GM23338 (cell line): ENCODE results near the gene BTBD16. TPM values are rescaled to one million over a fixed set of nuclear protein-coding genes. Genes with fewer than 3 reads are reported as not detected.

Experiments
- ATAC-seq: fragments of 200-7000 bp; cut with Tn5 transposase; 3 replicates; pipeline ENCODE4 v1.9.1; 2020
- DNase-seq: peaks from one replicate; pipeline ENCODE4 v3.0.0-alpha.2; 2015; ENCODE audit warnings: low spot score
- H2AFZ ChIP-seq: fragments of 200-600 bp; sonication (generic); 2 replicates; pipeline ENCODE4 v1.8.0; 2016; ENCODE audit warnings: antibody characterized with exemption, mild to moderate bottlenecking, moderate library complexity
- H3F3A ChIP-seq: fragments of 200-600 bp; sonication (generic); replicated peaks from 2 replicates; pipeline ENCODE4 v1.8.0; 2017; ENCODE audit warnings: antibody characterized with exemption, mixed run types, low read depth
- H3K27ac ChIP-seq: fragments of 200-600 bp; sonication (generic); 2 replicates; pipeline ENCODE4 v1.6.1; 2016; ENCODE audit warnings: low read depth
- H3K27me3 ChIP-seq: fragments of 200-600 bp; sonication (generic); 2 replicates; pipeline ENCODE4 v1.8.0; 2016; ENCODE audit warnings: mild to moderate bottlenecking, mixed run types, moderate library complexity; ENCODE audit not compliant: insufficient read depth
- H3K36me3 ChIP-seq: fragments of 200-600 bp; sonication (generic); 2 replicates; pipeline ENCODE4 v1.8.0; 2016; ENCODE audit warnings: mild to moderate bottlenecking; ENCODE audit not compliant: insufficient read depth
- H3K4me1 ChIP-seq: fragments of 200-600 bp; sonication (generic); 2 replicates; pipeline ENCODE4 v1.8.0; 2016; ENCODE audit warnings: mild to moderate bottlenecking, moderate library complexity; ENCODE audit not compliant: insufficient read depth
- H3K4me2 ChIP-seq: fragments of 200-600 bp; sonication (generic); 2 replicates; pipeline ENCODE4 v1.7.1; 2017; ENCODE audit warnings: mixed run types
- H3K4me3 ChIP-seq: fragments of 200-600 bp; sonication (generic); 2 replicates; pipeline ENCODE4 v1.6.1; 2016; ENCODE audit warnings: mixed run types
- H3K79me2 ChIP-seq: fragments of 200-600 bp; sonication (generic); replicated peaks from 2 replicates; pipeline ENCODE4 v1.8.0; 2017; ENCODE audit warnings: mild to moderate bottlenecking; ENCODE audit not compliant: insufficient read depth
- H3K9me2 ChIP-seq: fragments of 200-600 bp; sonication (generic); 2 replicates; pipeline ENCODE4 v1.8.0; 2017; ENCODE audit not compliant: insufficient read depth
- H4K20me1 ChIP-seq: fragments of 200-600 bp; sonication (generic); replicated peaks from 2 replicates; pipeline ENCODE4 v1.8.0; 2017; ENCODE audit warnings: mild to moderate bottlenecking; ENCODE audit not compliant: insufficient read depth
- H3K27ac Mint-ChIP-seq: 2 replicates; pipeline ENCODE4 v1.8.0; 2020; ENCODE audit warnings: inconsistent platforms, mild to moderate bottlenecking, moderate library complexity, mixed read lengths
- H3K27me3 Mint-ChIP-seq: 3 replicates; pipeline ENCODE4 v1.8.0; 2022; ENCODE audit warnings: low read depth, mild to moderate bottlenecking, moderate library complexity, mixed read lengths, inconsistent platforms; ENCODE audit not compliant: insufficient read depth, poor library complexity
- H3K36me3 Mint-ChIP-seq: 3 replicates; pipeline ENCODE4 v1.8.0; 2021; ENCODE audit warnings: low read depth, mild to moderate bottlenecking, inconsistent platforms, moderate library complexity, mixed read lengths
- H3K4me1 Mint-ChIP-seq: 3 replicates; pipeline ENCODE4 v1.8.0; 2020; ENCODE audit warnings: mild to moderate bottlenecking, inconsistent platforms, mixed read lengths
- H3K4me3 Mint-ChIP-seq: 3 replicates; pipeline ENCODE4 v1.8.0; 2021; ENCODE audit warnings: moderate library complexity, mild to moderate bottlenecking, inconsistent platforms, mixed read lengths
- H3K9me3 Mint-ChIP-seq: 3 replicates; pipeline ENCODE4 v1.8.0; 2020; ENCODE audit warnings: moderate library complexity, mild to moderate bottlenecking, inconsistent platforms, mixed read lengths
- CREB1 ChIP-seq: fragments of 250-450 bp; sonication (Bioruptor Pico); IDR thresholded peaks from 2 replicates; pipeline ENCODE4 v1.5.0; 2020; ENCODE audit warnings: low read depth, mild to moderate bottlenecking, moderate library complexity
- CTCF ChIP-seq, 2 experiments: fragments of 200-600 bp in 1 of 2; sonication (generic) in 1 of 2; conservative IDR thresholded peaks; 2 replicates each; pipeline versions ENCODE4 v1.5.1 to v1.6.1; 2016 to 2017; ENCODE audit warnings: antibody characterized with exemption in 2 of 2, low read depth in 2 of 2, mild to moderate bottlenecking in 2 of 2, moderate library complexity in 1 of 2
- EZH2 ChIP-seq: fragments of 200-600 bp; sonication (generic); IDR thresholded peaks from one replicate; pipeline ENCODE4 v1.8.0; 2017; ENCODE audit warnings: antibody characterized with exemption, mild to moderate bottlenecking, low read depth; ENCODE audit not compliant: unreplicated experiment
- POLR2AphosphoS5 ChIP-seq: IDR thresholded peaks from 2 replicates; pipeline ENCODE4 v1.6.1; 2016; ENCODE audit warnings: antibody characterized with exemption, low read depth
- REST ChIP-seq: IDR thresholded peaks from one replicate; pipeline ENCODE4 v1.6.1; 2018; ENCODE audit warnings: antibody characterized with exemption; ENCODE audit not compliant: unreplicated experiment
- STAT1 ChIP-seq: IDR thresholded peaks from one replicate; pipeline ENCODE4 v1.6.1; 2016; ENCODE audit warnings: antibody characterized with exemption; ENCODE audit not compliant: unreplicated experiment
- ZNF331 ChIP-seq: fragments of 250-450 bp; sonication (Bioruptor Pico); IDR thresholded peaks from 2 replicates; pipeline ENCODE4 v1.5.0; 2020; ENCODE audit warnings: low read depth, mild to moderate bottlenecking, moderate library complexity
- polyA plus RNA-seq: library from polyadenylated mRNA; unstranded; fragments of >200 nt; fragmentation: Nextera tagmentation; extraction: Ambion mirVana; gene quantifications from 2 replicates; pipeline ENCODE4 v1.2.1, GENCODE V29; 2016
- total RNA-seq: library from RNA; depleted of rRNA; stranded (reverse); fragments of >200 nt; shearing (Covaris generic); gene quantifications from 2 replicates; pipeline ENCODE4 v1.2.3, GENCODE V29; 2014

The BTBD16 gene
- total and polyA plus RNA-seq, 2 experiments from 2014 or later = not detected

- H3K27me3 Mint-ChIP-seq = peaks cover 5% of the 10 kb centered on the region
- Histone ChIP-seq H3K27ac (no peak overlapping the region), H3K27me3 (no peaks in the 10 kb centered on the region), H3F3A (no peaks in the 10 kb centered on the region), H3K4me2 (no peak overlapping the region), H3K36me3 (no peaks in the 10 kb centered on the region), H3K4me1 (no peaks in the 10 kb centered on the region), H3K79me2 (no peaks in the 10 kb centered on the region), H3K9me2 (no peaks in the 10 kb centered on the region), H3K4me3 (no peak overlapping the region), H4K20me1 (no peaks in the 10 kb centered on the region), H2AFZ (no peak overlapping the region)
- TF ChIP-seq ZNF331 (CRISPR knock-in tag) = no peak
- TF ChIP-seq CTCF (conservative IDR thresholded peaks at IDR 0.05; ENCODE audit: low read depth in 2 of 2) = no peak
- TF ChIP-seq POLR2AphosphoS5 = no peak
- peaks cover 35% of the 10 kb centered on the region for H3K9me3 Mint-ChIP-seq
- peaks cover 38% of the 10 kb centered on the region for H3K36me3 Mint-ChIP-seq
- peaks cover 10% of the 10 kb centered on the region for H3K4me1 Mint-ChIP-seq
- no peak overlapping the region for H3K4me3 Mint-ChIP-seq
- no peak overlapping the region for H3K27ac Mint-ChIP-seq
- no peak for DNase-seq
- no peak for ATAC-seq
These were observed 77.4 kb downstream of the BTBD16 start for GRCh38 chr10:122348512-122348911.

GRCh38 chr10:122348935-122349361 lies 77.9 kb downstream of the BTBD16 start:
- H3K27ac Mint-ChIP-seq = no peak overlapping the region
- DNase-seq (no peak), ATAC-seq (peak; percentile 78)
- Histone ChIP-seq H3K36me3 (no peaks in the 10 kb centered on the region), H3K27ac (no peak overlapping the region), H3K4me2 (no peak overlapping the region), H3F3A (no peaks in the 10 kb centered on the region), H4K20me1 (no peaks in the 10 kb centered on the region), H3K27me3 (no peaks in the 10 kb centered on the region), H3K4me3 (no peak overlapping the region), H2AFZ (peak overlapping the region; percentile 32; the same call in 1 of the 2 replicates), H3K79me2 (no peaks in the 10 kb centered on the region), H3K9me2 (no peaks in the 10 kb centered on the region), H3K4me1 (no peaks in the 10 kb centered on the region)
- peaks cover 34% of the 10 kb centered on the region for H3K36me3 Mint-ChIP-seq
- peaks cover 31% of the 10 kb centered on the region for H3K9me3 Mint-ChIP-seq
- H3K27me3 Mint-ChIP-seq = peaks cover 3% of the 10 kb centered on the region
- no peak overlapping the region for H3K4me3 Mint-ChIP-seq
- peaks cover 10% of the 10 kb centered on the region for H3K4me1 Mint-ChIP-seq
- TF ChIP-seq REST (no peak), ZNF331 (CRISPR knock-in tag) (no peak), EZH2 (no peak), POLR2AphosphoS5 (no peak), STAT1 (no peak), CREB1 (CRISPR knock-in tag) (no peak), CTCF (conservative IDR thresholded peaks at IDR 0.05; ENCODE audit: low read depth in 2 of 2) (no peak)
